Cortex of kidney (tissue), 1 donor: ENCODE data around the gene SAXO1.
"Not testable (repeated sequence)": the region's sequence is repeated elsewhere in the genome, so short reads cannot be mapped to it uniquely, and the experiment has no call there.

Source experiments
- DNase-seq: peaks from one replicate; lab custom pipeline; 2025; lab: John Stamatoyannopoulos, UW

SAXO1 gene

DNA sequence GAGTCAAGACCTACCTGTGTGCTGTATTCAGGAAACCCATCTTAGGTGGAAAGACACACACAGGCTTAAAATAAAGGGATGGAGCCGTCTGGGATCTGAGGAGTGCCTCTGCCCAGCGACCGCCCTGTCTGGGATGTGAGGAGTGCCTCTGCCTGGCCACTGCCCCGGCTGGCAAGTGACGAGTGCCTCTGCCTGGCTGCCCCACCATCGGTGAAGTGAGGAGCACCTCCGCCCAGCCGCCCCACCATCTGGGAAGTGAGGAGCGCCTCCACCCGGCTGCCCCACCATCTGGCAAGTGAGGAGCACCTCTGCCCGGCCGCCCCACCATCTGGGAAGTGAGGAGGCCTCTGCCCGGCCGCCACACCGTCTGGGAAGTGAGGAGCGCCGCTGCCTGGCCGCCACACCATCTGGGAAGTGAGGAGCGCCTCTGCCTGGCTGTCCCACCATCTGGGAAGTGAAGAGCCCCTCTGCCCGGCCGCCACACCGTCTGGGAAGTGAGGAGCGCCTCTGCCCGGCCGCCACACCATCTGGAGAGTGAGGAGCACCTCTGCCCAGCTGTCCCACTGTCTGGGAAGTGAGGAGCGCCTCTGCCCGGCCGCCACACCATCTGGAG, 33.7 kb downstream of the SAXO1 start:
- DNase-seq, result no peak

DNA sequence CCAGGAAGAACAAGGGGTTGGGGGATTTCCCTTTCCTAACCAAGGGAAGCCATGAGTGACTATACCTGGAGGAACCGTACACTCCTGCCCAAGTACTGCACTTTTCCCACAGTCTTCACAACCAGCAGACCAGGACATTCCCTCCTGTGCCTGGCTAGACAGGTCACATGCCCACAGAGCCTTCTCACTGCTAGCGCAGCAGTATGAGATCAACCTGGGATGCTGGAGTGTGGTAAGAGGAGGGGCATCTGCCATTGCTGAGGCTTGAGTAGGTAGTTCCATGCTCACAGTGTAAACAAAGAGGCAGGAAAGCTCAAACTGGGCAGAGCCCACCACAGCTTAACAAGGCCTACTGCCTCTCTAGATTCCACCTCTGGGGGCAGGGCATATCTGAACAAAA, 35.9 kb downstream of the SAXO1 start:
- DNase-seq, result no peak

DNA sequence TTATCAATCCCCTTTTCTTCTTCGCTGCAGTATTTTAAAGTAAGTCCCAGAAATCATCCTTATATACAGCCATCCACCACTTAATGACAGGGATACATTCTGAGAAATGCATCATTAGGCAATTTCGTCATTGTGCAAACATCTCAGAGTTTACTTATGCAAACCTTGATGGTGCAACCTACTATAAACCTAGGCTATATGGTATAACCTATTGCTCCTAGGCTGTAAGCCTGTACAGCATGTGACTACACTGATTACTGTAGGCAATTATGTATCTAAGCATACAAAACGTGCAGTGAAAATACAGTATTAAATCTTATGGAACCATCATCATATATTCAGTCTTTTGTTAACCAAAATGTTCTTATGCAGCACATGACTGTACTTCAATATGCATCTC, 36.8 kb downstream of the SAXO1 start:
- DNase-seq, result no peak

DNA sequence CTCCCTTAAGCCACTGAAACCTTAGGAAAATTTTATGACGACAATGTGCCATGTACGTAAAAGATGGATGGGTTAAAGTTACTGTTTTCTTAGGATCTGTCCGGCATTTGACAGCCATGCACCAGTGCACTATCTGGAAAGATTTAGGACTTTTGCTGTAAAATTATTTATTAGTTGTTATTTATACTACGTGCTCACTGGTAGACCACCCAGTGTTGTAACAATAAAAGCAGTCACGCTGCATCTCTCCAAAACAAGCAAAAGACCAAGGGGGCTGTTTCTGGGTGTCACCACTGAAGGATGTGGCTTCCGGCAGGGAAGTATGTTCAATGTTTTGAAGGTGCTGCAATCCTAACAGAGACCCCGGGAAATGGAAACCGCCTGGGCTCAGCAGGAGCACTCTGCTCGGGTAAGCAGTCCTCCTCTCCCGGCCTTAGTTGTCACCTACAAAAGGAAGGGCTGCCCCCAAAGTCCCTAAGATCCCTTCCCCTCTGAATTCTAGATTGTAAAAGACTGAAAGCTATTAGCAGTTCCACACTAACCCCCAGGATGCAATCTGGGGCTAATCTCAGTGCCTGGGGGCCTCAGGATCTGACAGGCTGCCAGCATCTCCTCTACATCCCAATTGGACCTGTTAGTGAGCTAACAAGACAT, 38.6 kb downstream of the SAXO1 start:
- DNase-seq, result no peak

DNA sequence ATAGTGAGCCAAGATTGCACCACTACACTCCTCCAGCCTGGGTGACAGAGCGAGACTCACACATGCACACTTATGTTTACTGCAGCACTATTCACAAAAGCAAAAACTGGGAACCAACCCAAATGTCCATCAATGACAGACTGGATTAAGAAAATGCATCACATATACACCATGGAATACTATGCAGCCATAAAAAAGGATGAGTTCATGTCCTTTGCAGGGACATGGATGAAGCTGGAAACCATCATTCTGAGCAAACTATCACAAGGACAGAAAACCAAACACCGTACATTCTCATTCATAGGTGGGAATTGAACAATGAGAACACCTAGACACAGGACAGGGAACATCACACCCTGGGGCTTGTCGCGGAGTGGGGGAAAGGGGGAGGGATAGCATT, 41.8 kb downstream of the SAXO1 start:
- DNase-seq, result not testable (repeated sequence)

DNA sequence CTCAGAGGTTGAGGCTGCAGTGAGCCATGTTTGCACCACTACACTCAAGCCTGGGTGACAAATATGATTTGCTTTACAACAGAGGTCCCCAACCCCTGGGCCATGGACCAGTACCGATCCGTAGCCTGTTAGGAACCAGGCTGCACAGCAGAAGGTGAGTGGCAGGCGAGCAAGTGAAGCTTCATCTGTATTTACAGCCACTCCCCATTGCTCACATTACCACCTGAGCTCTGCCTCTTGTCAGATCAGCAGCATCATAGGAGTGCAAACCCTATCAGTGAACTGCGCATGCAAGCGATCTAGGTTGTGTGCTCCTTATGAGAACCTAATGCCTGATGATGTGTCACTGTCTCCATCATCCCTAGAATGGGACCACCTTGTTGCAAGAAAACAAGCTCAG, 42.5 kb downstream of the SAXO1 start:
- no peak for DNase-seq

DNA sequence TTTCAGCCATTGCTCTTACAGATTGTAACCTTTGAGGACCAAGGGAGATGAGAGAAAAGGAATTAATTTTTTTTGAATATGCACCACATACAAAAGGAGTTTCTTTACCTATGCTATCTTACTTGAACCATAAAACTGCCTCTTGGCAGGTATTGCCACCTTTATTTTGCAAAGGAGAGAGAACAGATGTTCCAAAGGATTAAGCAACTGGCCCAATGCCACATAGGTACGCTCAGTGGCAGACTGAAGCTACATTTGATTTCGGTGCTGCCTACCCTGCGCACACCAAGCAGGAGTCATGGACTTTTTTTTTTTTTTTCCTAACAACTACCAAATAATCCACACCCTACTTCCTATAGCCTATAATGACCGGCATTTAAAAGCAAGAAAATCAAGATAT, 43.1 kb downstream of the SAXO1 start:
- no peak for DNase-seq

DNA sequence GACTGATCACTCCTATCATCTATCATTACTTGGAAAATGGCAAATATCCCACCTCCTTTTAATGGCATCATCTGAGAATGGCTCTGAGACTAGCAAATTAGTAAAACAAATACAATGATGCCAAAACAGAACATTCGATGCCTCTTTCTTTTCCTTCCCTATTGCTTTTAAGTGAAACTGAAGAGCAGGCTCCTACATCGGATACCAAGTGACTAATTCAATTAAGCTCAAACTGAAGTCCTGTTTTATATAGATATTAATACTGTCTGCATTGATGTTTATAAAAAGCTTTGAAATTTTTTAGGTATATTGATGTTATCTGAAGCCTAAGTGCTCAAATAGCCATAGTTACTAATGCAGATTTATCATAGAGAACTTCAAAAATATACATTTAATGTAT, 43.9 kb downstream of the SAXO1 start:
- no peak for DNase-seq

DNA sequence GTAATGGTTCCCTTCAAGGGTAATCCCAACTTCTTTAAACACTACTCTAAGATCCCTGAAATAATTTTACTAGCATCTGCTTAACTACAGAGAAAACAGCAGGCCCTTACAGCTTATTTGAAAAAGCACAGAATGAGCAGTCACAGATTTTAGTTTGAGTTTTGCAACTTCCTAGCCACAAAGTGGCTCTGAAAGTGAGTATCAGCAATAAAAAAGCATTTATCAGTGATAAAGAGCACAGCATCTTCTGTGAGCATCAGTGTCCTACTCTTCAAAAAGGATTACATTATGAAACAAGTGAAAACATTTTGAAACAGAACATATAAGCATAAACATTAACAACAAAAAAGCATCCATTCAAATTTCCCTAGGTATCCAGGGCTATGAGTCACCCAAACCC, 45.0 kb downstream of the SAXO1 start:
- no peak for DNase-seq

DNA sequence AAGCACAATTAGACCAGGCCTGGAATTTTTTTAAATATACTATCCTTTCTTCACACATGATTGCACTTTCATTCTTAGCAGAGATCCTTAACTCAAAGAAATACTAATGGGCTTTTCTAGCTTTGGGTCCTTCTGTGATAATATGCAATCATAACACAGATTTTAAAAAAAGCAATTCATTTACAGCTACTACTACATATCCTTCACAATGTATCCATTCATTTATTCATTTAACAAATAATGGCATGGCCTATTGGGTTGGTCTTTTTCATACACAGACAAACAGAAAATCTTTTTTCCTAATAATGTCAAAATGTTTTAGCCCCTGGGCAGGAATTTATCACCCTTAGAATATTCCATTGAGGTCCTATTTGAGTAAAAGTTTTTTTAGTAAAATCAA, 47.0 kb downstream of the SAXO1 start:
- no peak for DNase-seq

DNA sequence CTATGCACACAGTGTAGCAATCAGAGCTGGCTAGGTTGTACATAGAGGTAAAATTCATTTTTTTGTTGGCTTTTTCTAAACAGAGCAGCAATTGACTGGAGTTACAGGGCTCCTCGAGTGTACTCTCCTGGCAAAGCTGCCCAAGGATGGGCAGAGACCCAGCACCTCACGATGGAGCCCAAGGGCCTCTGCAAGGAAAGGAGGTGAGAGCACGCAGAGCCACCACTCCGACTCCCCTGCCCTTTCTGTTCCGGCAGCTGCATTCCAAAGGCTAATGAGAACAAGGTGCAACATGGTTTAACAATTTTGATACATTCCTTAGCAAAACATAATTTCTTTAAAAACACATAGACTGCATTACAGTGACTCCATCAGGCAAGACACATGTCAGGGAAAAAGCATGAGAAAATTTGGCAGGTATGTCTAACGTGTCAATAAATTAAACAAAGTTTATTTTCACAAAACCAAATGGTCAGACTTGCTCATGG, 47.5 kb downstream of the SAXO1 start:
- no peak for DNase-seq

DNA sequence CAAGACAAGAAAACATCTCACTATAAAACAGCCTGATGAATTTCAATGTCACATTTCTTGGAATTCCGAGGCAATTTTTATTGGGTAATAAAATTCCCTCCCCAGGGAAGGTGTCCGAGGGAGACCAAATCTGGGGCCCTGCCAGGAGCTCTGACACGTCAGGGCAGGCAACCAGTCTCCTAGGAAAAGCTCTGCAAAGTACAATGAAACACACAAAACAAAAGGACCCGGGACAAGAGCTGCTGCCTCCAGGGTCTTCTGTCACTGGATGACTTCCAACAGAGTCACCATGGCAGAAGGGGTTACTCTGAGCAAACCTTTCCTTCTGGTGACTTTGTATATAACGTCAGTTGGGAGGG, 50.8 kb downstream of the SAXO1 start:
- no peak for DNase-seq

DNA sequence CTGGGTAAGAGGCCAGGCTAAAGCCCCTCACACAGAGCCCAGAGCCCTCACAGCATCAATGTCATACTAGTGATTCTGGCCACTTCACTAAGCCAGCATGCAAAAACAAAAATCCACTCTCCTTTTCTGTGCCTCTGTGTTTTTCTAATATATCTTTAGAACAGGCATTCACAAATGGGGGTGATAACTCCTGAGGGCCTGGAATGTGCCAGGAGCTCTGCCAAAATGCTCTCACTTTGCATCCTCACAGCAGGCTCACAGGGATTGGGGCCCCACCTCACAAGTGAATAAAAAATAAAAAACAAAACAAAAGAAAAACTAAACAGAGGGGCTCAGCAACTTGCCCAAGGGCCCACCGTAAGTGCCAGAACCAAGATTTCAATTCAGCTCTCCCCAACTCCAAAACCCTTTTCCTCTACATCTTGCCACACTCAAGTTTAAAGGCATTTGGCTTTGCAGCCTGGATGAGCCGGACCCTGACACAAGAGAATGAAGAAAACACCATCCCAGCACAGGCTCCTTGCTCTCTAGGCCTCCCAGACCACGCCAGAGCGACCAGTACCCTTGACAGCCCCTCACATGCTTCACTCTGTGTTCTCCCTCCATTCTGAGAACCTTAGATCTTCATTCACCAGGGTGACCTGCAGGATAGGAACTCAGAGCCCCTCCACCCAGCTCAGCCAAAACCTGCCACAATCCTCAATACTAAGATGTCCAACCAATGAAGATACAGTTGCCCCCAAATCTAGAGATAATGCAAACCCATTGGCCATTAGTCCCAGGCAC, 51.3 kb downstream of the SAXO1 start:
- no peak for DNase-seq

DNA sequence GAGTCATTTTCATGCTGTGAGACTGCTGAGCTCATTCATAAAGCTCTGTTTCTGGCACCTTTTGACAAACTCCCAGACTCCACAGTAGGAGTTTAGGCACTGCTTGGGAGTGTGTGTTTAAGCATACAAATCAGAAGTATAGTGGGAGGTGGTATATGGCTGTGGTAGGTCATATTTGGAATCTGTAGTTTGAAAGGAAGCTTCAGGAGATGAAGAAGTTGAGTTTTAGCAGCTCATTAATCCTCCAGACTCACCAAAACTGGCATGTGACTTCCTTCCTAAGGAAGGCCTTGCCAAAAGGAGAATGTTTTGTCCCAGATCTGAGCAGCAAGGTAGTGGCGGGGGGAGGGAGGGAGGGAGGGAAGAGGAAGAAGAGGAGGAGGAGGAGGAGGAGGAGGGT, 52.8 kb downstream of the SAXO1 start:
- no peak for DNase-seq

DNA sequence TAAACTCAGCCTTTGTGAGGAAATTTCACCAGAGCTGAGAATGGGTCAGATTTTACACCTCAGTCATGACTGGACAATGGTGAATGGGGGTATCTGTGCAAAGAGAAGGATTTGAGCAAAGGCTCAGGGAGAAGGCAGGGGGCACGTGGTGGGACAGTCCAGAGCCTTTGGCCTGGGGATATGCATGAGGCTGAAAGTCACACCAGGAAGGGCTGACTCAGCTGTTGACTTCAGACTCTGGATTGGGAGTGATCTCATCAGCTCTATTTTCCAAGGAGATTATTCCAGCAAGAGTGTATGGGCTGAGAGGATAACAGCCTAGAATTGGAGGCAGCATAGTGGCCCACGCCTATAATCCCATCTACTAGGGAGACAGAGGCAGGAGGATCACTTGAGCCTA, 53.6 kb downstream of the SAXO1 start:
- DNase-seq, result no peak

DNA sequence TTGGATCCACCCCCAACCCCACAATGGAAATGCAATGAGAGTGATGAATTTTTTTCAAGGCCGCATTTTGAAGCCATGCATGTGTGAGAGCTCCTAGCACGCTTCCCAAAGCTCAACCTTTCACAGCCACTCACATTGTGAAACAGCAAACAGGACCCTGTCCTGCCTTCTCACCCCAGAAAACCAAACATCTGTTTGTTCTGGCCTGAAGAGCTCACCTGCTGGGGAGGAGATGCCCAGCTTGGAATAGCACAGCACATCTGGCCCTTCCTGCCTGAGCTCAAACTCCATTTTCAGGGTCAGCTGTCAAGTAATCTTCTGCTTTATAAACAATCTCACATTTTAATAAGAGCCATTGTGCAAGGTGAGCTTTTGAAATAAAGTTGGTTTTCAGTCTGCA, 54.8 kb downstream of the SAXO1 start:
- no peak for DNase-seq

DNA sequence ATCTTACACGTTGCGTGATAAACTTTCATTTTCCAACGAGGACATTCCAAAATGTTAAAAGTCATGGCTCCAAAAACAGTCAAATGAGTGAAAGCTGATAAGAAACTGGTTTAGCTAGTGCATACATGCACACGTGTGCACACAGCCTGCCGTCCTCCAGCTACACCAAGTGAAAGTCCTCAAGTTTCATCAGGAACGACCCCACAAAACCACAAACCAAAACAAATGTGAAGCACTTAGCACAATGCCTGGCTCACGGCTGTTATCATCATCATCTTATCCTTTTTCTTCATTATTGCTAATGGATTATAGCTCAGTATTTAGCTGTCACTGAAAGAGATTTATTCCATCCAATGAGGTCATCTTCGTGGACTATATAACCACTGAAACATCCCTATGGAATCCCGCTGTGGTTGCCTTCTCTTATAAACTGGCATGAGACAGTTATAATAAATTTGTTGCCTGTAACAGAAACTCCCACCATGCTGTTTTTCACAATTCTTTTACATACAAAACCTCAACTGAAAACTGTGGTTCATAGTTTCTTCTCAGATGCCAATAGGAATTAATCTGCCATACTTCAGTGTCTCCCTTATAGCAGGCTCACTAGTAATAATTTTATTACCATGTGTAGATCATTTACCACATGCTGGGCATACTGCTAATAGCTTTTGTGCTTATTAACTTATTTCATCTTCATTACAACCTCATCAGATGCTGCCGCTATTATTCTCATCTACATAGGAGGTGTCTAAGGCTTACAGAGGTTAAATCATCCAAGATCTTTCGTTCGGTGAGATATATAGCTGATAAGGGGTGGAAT, 56.1 kb downstream of the SAXO1 start:
- no peak for DNase-seq

DNA sequence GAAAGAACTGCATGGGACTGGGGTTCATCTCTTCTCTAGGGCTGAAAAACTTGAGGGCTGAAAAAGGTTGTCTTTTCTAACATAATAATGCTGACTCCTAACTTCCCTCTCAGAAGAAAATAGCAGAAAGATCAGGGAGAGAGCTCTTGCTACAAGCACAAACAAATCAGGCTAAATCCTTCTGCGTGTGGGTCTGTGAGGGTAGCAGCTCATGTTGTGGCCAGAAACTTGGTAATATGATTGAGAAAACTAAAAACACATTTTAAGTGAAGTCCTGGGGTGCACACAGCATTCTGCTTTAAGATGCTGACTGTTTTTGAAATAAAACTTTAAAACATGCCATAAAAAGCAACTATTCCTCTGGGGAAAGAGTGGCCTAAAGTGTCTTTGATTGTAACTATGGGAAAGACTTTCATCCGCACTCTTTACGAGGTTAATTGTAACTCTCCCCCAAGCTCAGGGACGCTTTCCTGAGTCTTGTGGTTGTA, 56.7 kb downstream of the SAXO1 start:
- DNase-seq, result no peak

DNA sequence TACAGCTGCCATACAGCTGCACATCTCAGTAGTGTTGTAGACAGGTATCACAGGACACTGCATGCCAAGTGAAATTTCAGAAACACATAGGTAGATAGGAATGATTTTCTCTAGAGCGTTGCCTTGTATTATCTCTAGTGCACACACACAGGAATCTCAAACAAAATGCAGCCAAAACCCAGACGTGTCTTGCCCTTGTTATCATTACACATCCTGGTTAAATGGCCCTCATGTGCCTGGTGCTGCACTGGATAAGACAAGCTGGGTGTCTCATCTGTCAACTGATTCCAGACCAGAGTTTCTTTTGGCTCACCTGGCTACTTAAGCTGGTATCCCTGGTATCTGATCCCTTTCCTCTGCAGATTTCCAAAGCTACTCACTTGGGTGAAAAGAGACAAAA, 59.7 kb downstream of the SAXO1 start:
- DNase-seq, result no peak

DNA sequence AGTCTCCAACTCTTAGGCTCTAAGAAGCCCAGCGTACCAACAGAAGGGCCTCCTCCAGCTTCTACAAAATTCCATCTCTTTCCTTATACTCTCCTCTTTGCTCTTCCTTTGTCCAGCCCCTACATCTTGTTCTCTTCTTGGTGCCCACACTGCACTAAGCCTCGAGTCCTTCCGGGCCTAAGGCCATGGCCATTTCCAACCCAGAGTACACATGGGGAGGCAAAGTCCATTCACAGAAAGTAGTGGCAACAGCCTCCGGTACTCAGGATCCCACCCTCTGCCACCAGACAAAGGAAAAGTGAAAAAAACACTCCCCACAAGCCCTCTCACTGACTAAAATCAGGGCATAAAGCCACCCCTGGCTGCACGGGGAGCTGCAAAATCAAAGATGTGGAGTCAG, 60.3 kb downstream of the SAXO1 start:
- no peak for DNase-seq

DNA sequence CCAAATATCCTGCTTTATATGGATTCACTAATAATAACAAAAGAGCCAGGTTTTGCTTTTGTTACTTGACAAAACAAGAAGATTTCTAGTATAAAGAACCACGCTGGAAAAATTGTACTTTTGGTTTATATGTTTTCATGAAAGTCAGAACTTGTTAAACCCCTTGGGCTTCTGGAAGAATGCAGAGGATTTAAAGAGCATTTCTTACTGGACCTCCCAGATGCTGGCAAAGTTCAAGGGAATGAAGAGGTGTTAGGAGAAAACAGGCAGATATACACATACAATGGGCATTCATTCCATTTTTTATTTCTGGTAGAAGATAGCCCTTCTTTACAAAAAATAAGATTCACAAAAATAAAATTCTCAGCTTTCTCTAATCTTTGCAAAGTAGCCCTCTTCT, 61.1 kb downstream of the SAXO1 start:
- DNase-seq, result no peak

DNA sequence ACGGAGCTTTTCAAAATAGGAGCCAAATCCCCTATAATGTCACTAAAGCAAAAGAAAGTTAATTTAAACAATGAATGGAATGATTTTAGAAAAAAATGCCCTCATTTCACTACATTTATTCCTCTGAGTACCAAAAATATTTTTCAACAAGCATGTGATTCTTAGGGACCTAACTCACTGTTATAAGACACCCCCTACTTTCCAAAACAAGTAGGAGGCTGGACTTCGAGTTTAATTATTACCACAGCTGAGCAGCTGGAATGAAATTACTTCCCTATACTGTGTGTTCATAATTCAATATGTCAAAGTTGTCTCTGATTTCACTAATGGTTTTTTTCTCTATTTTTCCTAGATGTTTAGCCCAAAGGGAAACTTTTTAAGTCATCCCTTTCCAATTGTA, 61.6 kb downstream of the SAXO1 start:
- no peak for DNase-seq
